ENCODE results near the gene LHX5. TPM values are rescaled to one million over a fixed set of nuclear protein-coding genes. Genes with fewer than 3 reads are reported as not detected.

LHX5 gene
- total RNA-seq, 1 donor from 2014 or later: not detected

DNA sequence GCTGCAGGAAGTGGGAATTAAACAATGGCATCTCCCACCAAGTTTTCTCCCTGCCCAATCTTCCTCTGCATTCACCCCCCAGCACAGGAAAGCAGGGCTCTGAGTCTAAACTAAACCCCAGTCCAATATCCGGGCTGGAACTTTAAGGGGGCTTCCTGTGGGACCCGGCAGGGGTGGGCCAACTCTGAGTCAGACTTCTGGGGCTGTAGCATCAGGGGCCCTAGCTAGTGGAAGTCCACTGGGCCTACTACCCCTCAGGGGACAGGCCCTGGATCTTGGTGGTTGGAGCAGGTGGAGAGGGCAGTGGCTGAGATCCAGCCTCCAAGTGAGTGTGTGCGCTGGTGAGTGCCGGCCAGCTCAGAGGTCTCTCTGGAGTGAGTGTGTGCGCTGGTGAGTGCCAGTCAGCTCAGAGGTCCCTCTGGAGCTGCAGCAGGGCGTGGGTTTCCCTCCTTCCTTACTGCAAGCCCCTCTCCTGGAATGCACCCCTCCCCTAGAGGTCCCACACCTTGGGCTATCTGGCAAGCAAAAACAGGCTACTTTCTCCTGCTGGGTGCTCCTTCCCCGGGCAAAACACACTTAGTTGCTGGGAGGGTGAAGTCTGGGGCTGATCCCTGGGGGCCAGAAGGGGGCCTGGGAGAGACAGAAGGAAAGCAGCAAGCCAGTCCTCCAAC is 5.6 kb upstream of the LHX5 start:
- peaks cover 96% of the 10 kb centered on the region for H3K27me3 ChIP-seq
- no peaks in the 10 kb centered on the region for H3K36me3 ChIP-seq
- intact Hi-C loops (cut with DNase I): no loop called here
- H3K27ac ChIP-seq: no peak overlapping the region
- no peak overlapping the region for H3K4me3 ChIP-seq
- no peak for DNase-seq
- no peaks in the 10 kb centered on the region for H3K4me1 ChIP-seq
- TF ChIP-seq, protein P1, sequence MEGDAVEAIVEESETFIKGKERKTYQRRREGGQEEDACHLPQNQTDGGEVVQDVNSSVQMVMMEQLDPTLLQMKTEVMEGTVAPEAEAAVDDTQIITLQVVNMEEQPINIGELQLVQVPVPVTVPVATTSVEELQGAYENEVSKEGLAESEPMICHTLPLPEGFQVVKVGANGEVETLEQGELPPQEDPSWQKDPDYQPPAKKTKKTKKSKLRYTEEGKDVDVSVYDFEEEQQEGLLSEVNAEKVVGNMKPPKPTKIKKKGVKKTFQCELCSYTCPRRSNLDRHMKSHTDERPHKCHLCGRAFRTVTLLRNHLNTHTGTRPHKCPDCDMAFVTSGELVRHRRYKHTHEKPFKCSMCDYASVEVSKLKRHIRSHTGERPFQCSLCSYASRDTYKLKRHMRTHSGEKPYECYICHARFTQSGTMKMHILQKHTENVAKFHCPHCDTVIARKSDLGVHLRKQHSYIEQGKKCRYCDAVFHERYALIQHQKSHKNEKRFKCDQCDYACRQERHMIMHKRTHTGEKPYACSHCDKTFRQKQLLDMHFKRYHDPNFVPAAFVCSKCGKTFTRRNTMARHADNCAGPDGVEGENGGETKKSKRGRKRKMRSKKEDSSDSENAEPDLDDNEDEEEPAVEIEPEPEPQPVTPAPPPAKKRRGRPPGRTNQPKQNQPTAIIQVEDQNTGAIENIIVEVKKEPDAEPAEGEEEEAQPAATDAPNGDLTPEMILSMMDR (IDR thresholded peaks at IDR 0.05): no peak
- H3K9me3 ChIP-seq: no peaks in the 10 kb centered on the region
- ATAC-seq: no peak

GRCh38 chr12:113476176-113476986 is 4.7 kb upstream of the LHX5 start:
- DNase-seq (no peak), ATAC-seq (no peak)
- intact Hi-C loops (cut with DNase I): no loop called here
- Histone ChIP-seq H3K36me3 (no peaks in the 10 kb centered on the region), H3K4me1 (no peaks in the 10 kb centered on the region), H3K27ac (no peak overlapping the region), H3K9me3 (no peaks in the 10 kb centered on the region), H3K27me3 (peaks cover 98% of the 10 kb centered on the region), H3K4me3 (no peak overlapping the region)
- TF ChIP-seq, protein P1 (IDR thresholded peaks at IDR 0.05): no peak

DNA sequence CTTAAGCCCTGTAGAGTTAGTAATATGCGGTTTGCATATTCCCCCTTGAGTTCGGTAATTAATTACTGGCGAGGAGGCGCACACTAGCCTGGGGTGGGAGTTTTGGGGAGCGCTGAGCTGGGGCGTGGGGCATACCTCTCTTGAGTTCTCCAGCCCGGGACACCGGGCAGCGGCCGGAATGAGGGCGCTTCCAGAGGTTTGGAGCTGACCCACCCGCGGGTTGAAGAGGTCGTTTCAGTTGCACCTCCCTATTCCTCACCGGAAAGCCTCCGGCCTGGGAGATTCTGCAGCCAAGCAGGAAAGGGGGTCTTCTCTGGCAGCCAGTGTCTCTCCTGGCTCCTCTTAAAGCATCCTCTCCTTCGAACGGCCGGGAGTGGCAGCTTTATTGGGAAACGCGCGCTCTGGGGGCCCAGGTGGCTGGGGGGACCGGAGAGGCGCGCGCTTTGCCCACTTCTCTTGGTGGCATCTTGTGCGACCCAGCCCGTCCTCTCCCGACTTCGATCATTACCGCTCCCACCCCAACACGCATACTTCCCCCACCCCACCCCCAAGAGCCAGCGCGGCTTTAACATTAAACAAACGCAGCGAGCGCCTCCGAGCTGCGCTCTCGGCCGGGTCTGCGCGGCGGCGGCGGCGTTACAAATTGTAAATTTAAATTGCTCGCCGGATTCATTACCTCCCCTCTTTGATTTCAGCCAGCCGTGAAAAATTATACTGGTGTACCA is 3.9 kb upstream of the LHX5 start:
- Histone ChIP-seq H3K4me3 (no peak overlapping the region), H3K36me3 (no peaks in the 10 kb centered on the region), H3K4me1 (no peaks in the 10 kb centered on the region), H3K9me3 (no peaks in the 10 kb centered on the region), H3K27me3 (peaks cover 98% of the 10 kb centered on the region), H3K27ac (no peak overlapping the region)
- ATAC-seq: no peak
- TF ChIP-seq, protein P1 (IDR thresholded peaks at IDR 0.05): no peak
- no peak for DNase-seq
- intact Hi-C loops (cut with DNase I): no loop called here

- Histone ChIP-seq H3K9me3 (no peaks in the 10 kb centered on the region), H3K27ac (no peak overlapping the region), H3K4me1 (no peaks in the 10 kb centered on the region), H3K4me3 (no peak overlapping the region), H3K36me3 (no peaks in the 10 kb centered on the region), H3K27me3 (peaks cover 98% of the 10 kb centered on the region)
- DNase-seq: no peak
- ATAC-seq: no peak
- TF ChIP-seq, protein P1 (IDR thresholded peaks at IDR 0.05): no peak
- intact Hi-C loops (cut with DNase I): no loop called here
Observed at GRCh38 chr12:113474635-113475436, 3.2 kb upstream of the LHX5 start.

DNA sequence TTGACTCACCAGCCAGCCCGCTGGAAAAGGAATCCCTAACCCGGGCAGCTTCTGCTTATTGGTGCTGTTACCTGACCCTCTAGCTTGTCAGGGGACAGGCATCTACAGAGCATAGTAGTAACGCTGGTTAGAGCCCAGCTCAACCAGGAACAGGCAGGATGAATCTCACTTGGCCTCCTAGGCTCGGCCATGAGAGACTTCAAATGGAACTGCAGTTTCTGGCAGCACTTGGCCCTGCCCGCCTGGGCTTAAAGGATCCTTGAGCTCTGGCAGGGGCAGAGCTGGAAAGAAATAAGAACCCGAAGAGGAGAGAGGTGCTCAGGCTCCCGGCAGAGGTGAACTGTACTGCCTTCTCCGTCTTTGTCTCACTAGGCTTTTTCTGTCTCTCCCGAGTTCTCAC is 2.3 kb upstream of the LHX5 start:
- TF ChIP-seq, protein P1 (IDR thresholded peaks at IDR 0.05): no peak
- peaks cover 98% of the 10 kb centered on the region for H3K27me3 ChIP-seq
- H3K9me3 ChIP-seq: no peaks in the 10 kb centered on the region
- no peaks in the 10 kb centered on the region for H3K4me1 ChIP-seq
- ATAC-seq: no peak
- DNase-seq: no peak
- H3K4me3 ChIP-seq: no peak overlapping the region
- H3K36me3 ChIP-seq: no peaks in the 10 kb centered on the region
- intact Hi-C loops (cut with DNase I): no loop called here
- H3K27ac ChIP-seq: no peak overlapping the region
